ENCODE measurements around the gene PDZD2. TPM values are rescaled to one million over a fixed set of nuclear protein-coding genes. Genes with fewer than 3 reads are reported as not detected.

PDZD2 gene
- total RNA-seq, 1 donor from 2014 or later = 21.5 TPM

DNA sequence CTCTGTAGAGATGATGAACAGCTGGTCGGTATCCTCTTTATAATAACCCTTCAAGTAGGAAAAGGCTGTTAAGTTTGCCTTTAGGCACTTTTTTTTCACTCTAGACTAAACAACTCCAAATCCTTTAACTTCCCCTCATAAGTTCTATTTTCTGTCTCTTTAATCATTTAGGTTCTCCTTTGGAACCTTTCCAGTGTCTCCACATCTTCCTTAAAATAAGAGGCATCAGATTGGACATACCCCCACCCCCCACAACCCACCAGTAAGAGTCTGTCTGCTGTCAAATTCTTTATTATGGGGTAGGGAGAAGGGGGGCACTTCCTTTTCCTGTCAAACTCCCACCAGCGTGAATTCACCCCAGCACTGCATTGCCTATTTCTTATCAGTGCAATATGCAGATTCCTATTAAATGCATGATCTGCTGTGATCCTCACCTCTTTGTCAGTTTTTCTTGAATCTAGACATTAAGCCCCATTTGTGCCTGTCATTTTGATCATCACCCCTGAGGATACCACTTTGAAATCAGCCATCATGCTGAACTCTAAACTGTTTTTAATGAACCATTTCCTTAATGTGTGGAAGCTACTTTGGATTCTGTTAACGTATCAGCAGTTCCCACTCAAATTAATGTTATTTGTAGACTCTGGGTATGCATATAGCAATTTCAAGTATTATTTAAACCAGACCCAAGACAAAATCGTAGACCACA lies 212.2 kb downstream of the PDZD2 start:
- Mint-ChIP-seq H3K36me3 (no peaks in the 10 kb centered on the region), H3K27me3 (ENCODE audit: low read depth) (no peaks in the 10 kb centered on the region), H3K27ac (peak overlapping the region; percentile 32), H3K9me3 (no peaks in the 10 kb centered on the region), H3K4me1 (peaks cover 34% of the 10 kb centered on the region), H3K4me3 (no peak overlapping the region)
- no peak for DNase-seq (ENCODE audit: low spot score in 2 of 2, unreplicated experiment in 2 of 2)
- TF ChIP-seq, protein P1, sequence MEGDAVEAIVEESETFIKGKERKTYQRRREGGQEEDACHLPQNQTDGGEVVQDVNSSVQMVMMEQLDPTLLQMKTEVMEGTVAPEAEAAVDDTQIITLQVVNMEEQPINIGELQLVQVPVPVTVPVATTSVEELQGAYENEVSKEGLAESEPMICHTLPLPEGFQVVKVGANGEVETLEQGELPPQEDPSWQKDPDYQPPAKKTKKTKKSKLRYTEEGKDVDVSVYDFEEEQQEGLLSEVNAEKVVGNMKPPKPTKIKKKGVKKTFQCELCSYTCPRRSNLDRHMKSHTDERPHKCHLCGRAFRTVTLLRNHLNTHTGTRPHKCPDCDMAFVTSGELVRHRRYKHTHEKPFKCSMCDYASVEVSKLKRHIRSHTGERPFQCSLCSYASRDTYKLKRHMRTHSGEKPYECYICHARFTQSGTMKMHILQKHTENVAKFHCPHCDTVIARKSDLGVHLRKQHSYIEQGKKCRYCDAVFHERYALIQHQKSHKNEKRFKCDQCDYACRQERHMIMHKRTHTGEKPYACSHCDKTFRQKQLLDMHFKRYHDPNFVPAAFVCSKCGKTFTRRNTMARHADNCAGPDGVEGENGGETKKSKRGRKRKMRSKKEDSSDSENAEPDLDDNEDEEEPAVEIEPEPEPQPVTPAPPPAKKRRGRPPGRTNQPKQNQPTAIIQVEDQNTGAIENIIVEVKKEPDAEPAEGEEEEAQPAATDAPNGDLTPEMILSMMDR (IDR thresholded peaks at IDR 0.05; ENCODE audit: unreplicated experiment) = no peak

- Mint-ChIP-seq H3K4me3 (peak overlapping the region; percentile 84), H3K27me3 (ENCODE audit: low read depth) (no peaks in the 10 kb centered on the region), H3K9me3 (no peaks in the 10 kb centered on the region), H3K36me3 (peaks cover 12% of the 10 kb centered on the region), H3K4me1 (peaks cover 35% of the 10 kb centered on the region), H3K27ac (peak overlapping the region; percentile 96)
- DNase-seq (ENCODE audit: low spot score in 2 of 2, unreplicated experiment in 2 of 2) = no peak
- TF ChIP-seq, protein P1 (IDR thresholded peaks at IDR 0.05; ENCODE audit: unreplicated experiment) = no peak
These were observed 214.6 kb downstream of the PDZD2 start for GRCh38 chr5:31853398-31854135.

- Mint-ChIP-seq H3K4me3 (peak overlapping the region; percentile 84), H3K27ac (peak overlapping the region; percentile 96)
These were observed 215.5 kb downstream of the PDZD2 start for GRCh38 chr5:31854181-31855133.

DNA sequence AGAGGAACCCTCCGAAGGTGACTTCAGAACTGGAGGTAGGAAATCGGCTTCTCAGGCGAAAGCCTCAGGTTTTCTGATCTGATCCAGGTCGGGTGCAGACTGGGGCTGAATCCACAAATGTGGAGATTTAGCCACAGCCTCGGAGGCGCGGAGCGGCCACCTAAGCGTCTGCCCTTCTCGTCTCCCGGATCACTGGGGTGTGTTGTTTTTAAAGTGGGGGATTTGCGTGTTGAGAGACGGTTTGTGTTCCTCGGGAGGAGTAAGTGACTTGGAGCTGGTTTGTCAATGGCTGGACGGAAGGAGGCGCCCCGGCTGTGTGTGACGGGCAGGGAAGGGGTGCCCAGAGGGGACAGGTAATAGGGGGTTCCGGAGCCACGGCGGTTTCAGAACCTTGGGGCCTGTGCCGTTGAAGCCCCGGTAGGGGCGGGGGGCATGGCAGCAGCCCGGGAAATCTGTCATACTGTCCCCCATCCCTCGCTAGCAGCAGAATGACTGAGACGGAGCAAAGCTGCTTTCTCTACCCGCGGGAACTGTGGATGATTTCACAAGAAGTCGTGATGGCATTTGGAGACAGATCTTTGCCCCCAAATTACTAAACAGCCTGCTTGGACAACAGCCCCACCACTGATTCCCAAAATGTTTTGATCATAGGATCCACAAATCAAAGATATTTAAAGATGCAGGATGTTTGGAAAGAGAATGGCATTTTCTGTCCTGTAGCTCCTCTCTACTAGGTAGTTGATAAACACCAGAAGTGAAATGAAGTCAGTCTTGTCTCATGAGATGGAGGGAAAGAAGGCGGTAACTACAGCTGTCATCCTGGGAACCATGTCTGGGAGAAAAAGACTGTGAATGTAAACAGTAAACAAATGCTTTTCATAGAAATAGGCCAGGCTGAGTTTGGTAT lies 216.5 kb downstream of the PDZD2 start:
- Mint-ChIP-seq H3K4me1 (peaks cover 35% of the 10 kb centered on the region), H3K27ac (peak overlapping the region; percentile 90), H3K9me3 (peaks cover 15% of the 10 kb centered on the region), H3K4me3 (peak overlapping the region; percentile 84), H3K36me3 (peaks cover 28% of the 10 kb centered on the region), H3K27me3 (ENCODE audit: low read depth) (no peaks in the 10 kb centered on the region)
- DNase-seq (ENCODE audit: low spot score in 2 of 2, unreplicated experiment in 2 of 2) = peak in 1 of 2 experiments; percentile 61
- TF ChIP-seq, protein P1 (IDR thresholded peaks at IDR 0.05; ENCODE audit: unreplicated experiment) = no peak

More at GRCh38 chr5:31854181-31855133, 215.5 kb downstream of the PDZD2 start:
- Mint-ChIP-seq H3K27me3 (ENCODE audit: low read depth) (no peaks in the 10 kb centered on the region), H3K4me1 (peaks cover 35% of the 10 kb centered on the region), H3K9me3 (peaks cover 5% of the 10 kb centered on the region), H3K36me3 (peaks cover 20% of the 10 kb centered on the region)
- DNase-seq (ENCODE audit: low spot score in 2 of 2, unreplicated experiment in 2 of 2) = peak; percentile 37 to 68
- TF ChIP-seq, protein P1 (IDR thresholded peaks at IDR 0.05; ENCODE audit: unreplicated experiment) = no peak

Data from mesothelial cell of epicardium (in vitro differentiated cells).